Hepatocyte (in vitro differentiated cells): Measurements from ENCODE around the gene FAM174C. TPM values are rescaled to one million over a fixed set of nuclear protein-coding genes. Genes with fewer than 3 reads are reported as not detected.
"Not testable (repeated sequence)": the region's sequence is repeated elsewhere in the genome, so short reads cannot be mapped to it uniquely, and the experiment has no call there.

ENCODE experiments used
- DNase-seq: peaks from one replicate; pipeline ENCODE4 v3.0.0-alpha.2; 2016; ENCODE audit warnings: low spot score
- H2AFZ ChIP-seq: fragments of 200-600 bp; sonication (generic); 2 replicates; pipeline ENCODE4 v1.6.0; 2016; ENCODE audit warnings: antibody characterized with exemption, mild to moderate bottlenecking
- H3K27ac ChIP-seq: fragments of 200-600 bp; sonication (generic); 2 replicates; pipeline ENCODE4 v1.5.1; 2016; ENCODE audit warnings: mild to moderate bottlenecking
- H3K27me3 ChIP-seq: fragments of 200-600 bp; sonication (generic); 2 replicates; pipeline ENCODE4 v1.6.1; 2016
- H3K36me3 ChIP-seq: fragments of 200-600 bp; sonication (generic); replicated peaks from 2 replicates; pipeline ENCODE4 v1.5.1; 2016; ENCODE audit warnings: low read depth; ENCODE audit not compliant: insufficient read depth
- H3K4me1 ChIP-seq: fragments of 200-600 bp; sonication (generic); 2 replicates; pipeline ENCODE4 v1.5.1; 2016; ENCODE audit warnings: mild to moderate bottlenecking, moderate library complexity; ENCODE audit not compliant: insufficient read depth
- H3K4me2 ChIP-seq: fragments of 200-600 bp; sonication (generic); 2 replicates; pipeline ENCODE4 v1.6.0; 2016
- H3K4me3 ChIP-seq: fragments of 200-600 bp; sonication (generic); 2 replicates; pipeline ENCODE4 v1.5.1; 2016; ENCODE audit warnings: mild to moderate bottlenecking
- H3K79me2 ChIP-seq: fragments of 200-600 bp; sonication (generic); 2 replicates; pipeline ENCODE4 v1.6.0; 2017; ENCODE audit warnings: mild to moderate bottlenecking
- H3K9me2 ChIP-seq: fragments of 200-600 bp; sonication (generic); replicated peaks from 2 replicates; pipeline ENCODE4 v1.6.0; 2017; ENCODE audit warnings: mild to moderate bottlenecking; ENCODE audit not compliant: insufficient read depth
- H3K9me3 ChIP-seq: fragments of 200-600 bp; sonication (generic); 2 replicates; pipeline ENCODE4 v1.5.1; 2016; ENCODE audit warnings: low read depth, mild to moderate bottlenecking
- H4K20me1 ChIP-seq: fragments of 200-600 bp; sonication (generic); 2 replicates; pipeline ENCODE4 v1.6.0; 2016; ENCODE audit warnings: mild to moderate bottlenecking; ENCODE audit not compliant: insufficient read depth, poor library complexity, severe bottlenecking
- EZH2 ChIP-seq: fragments of 200-600 bp; sonication (generic); IDR thresholded peaks from 2 replicates; pipeline ENCODE4 v1.6.1; 2016; ENCODE audit warnings: antibody characterized with exemption, mild to moderate bottlenecking, borderline replicate concordance
- EZH2phosphoT487 ChIP-seq: fragments of 200-600 bp; sonication (generic); IDR thresholded peaks from one replicate; pipeline ENCODE4 v1.6.1; 2018; ENCODE audit warnings: antibody characterized with exemption, mild to moderate bottlenecking, low read depth, moderate library complexity; ENCODE audit not compliant: unreplicated experiment, severe bottlenecking
- WGBS: methylation state at CpG from one replicate; pipeline ENCODE4 v1.1.6; 2016; ENCODE audit warnings: low lambda C conversion rate; ENCODE audit errors: missing lambda C conversion rate; 5-methylcytosine and 5-hydroxymethylcytosine counted together
- polyA plus RNA-seq: library from polyadenylated mRNA; unstranded; fragments of >200 nt; fragmentation: Nextera tagmentation; extraction: Ambion mirVana; gene quantifications from 2 replicates; pipeline ENCODE4 v1.2.1, GENCODE V29; 2016
- total RNA-seq: library from RNA; depleted of rRNA; stranded (reverse); fragments of >200 nt; gene quantifications from 2 replicates; pipeline ENCODE4 v1.2.3, GENCODE V29; 2014
- TF ChIP-seq, protein P1 (sequence below): fragments of 200-600 bp; sonication (generic); IDR thresholded peaks from 2 replicates; pipeline ENCODE4 v1.5.1; 2016; ENCODE audit warnings: antibody characterized with exemption, mild to moderate bottlenecking; ENCODE audit not compliant: poor library complexity

FAM174C gene
- total and polyA plus RNA-seq, 2 experiments from 2014 or later: 25.5 to 79.9 TPM

DNA sequence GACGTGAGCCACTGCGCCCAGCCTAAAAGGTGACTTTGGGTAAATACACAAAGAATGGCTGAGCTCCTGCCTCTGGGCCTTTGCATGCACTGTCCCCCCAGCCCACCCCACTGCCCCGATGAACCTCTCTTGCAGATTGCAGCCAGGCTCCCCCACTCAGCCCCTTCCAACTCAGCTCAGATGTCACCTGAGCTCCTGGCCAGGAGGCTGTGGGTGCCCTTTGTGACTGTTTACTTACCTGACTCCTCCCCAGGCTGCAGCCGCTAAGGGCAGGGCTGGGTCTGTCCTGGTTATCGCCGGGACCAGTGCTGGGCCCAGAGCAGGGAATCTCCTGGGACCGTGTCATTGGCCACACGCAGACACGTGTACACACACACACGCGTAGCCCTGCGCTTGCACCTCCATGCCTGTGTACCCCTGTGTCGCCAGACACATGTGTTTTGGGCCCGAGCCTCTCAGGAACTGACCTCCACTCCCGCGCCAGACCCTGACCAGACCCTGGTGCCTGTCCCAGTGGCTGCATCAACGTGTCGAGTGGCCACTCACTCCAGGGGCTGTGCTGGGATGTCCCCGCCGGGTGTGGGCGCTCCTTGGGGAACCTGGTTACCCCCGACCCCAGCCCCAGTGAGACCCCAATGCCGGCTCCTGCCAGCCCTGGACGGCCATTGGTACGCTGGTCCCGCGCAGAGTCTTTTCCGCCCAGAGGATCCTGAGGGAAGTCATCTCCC lies 29.0 kb downstream of the FAM174C start:
- Histone ChIP-seq H4K20me1 (no peaks in the 10 kb centered on the region), H3K9me3 (no peaks in the 10 kb centered on the region), H3K27ac (peak overlapping the region; percentile 88), H3K4me2 (peak overlapping the region; percentile 44), H3K4me1 (peaks cover 5% of the 10 kb centered on the region), H3K79me2 (no peaks in the 10 kb centered on the region), H3K9me2 (no peaks in the 10 kb centered on the region), H3K27me3 (no peaks in the 10 kb centered on the region), H3K4me3 (no peak overlapping the region), H3K36me3 (no peaks in the 10 kb centered on the region), H2AFZ (no peak overlapping the region)
- WGBS: 79% methylated on average over 27 of the region's 28 CpGs
- TF ChIP-seq, protein P1, sequence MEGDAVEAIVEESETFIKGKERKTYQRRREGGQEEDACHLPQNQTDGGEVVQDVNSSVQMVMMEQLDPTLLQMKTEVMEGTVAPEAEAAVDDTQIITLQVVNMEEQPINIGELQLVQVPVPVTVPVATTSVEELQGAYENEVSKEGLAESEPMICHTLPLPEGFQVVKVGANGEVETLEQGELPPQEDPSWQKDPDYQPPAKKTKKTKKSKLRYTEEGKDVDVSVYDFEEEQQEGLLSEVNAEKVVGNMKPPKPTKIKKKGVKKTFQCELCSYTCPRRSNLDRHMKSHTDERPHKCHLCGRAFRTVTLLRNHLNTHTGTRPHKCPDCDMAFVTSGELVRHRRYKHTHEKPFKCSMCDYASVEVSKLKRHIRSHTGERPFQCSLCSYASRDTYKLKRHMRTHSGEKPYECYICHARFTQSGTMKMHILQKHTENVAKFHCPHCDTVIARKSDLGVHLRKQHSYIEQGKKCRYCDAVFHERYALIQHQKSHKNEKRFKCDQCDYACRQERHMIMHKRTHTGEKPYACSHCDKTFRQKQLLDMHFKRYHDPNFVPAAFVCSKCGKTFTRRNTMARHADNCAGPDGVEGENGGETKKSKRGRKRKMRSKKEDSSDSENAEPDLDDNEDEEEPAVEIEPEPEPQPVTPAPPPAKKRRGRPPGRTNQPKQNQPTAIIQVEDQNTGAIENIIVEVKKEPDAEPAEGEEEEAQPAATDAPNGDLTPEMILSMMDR: no peak
- TF ChIP-seq EZH2: no peak
- no peak for TF ChIP-seq EZH2phosphoT487
- DNase-seq: peak; percentile 83

DNA sequence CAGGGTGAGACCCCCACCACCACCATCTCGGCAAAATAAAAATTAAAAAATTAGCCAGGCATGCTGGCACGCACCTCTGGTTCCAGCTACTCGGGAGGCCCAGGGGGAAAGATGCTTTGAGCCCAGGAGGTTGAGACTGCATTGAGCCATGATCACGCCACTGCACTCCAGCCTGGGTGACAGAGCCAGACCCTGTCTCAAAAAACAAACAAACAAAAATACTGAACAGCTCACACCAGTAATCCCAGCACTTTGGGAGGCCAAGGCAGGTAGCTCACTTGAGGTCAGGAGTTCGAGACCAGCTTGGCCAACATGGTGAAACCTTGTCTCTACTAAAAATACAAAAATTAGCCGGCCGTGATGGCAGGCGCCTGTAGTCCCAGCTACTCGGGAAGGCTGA lies 30.0 kb downstream of the FAM174C start:
- H3K79me2 ChIP-seq, H3K36me3 ChIP-seq, H3K27ac ChIP-seq, H3K4me3 ChIP-seq, H3K4me1 ChIP-seq, H3K9me3 ChIP-seq, DNase-seq, H4K20me1 ChIP-seq, H2AFZ ChIP-seq, H3K9me2 ChIP-seq, H3K27me3 ChIP-seq, H3K4me2 ChIP-seq: not testable (repeated sequence)
- 95% methylated on average over 9 of the region's 9 CpGs for WGBS

DNA sequence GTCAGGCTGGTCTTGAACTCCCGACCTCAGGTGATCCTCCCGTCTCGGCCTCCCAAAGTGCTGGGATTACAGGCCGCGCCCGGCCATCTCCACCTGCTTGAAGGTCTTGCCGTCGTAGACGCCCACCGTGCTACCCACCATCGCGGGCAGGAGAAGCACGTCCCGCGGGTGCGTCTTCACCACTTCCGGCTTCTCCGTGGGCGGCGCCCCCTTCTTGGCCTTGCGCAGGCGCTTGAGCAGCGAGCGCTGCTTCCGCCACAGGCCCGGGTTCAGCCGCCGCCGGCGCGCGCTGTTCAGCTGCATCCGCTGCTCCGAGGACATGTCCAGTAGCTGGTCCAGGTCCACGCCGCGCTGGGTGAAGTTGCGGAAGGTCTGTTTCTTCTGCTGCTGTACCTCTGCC lies 32.0 kb downstream of the FAM174C start:
- H3K36me3 ChIP-seq: no peaks in the 10 kb centered on the region
- H3K79me2 ChIP-seq: no peaks in the 10 kb centered on the region
- no peaks in the 10 kb centered on the region for H3K9me2 ChIP-seq
- no peak overlapping the region for H3K4me3 ChIP-seq
- H3K4me2 ChIP-seq: no peak overlapping the region
- no peaks in the 10 kb centered on the region for H3K27me3 ChIP-seq
- no peaks in the 10 kb centered on the region for H3K9me3 ChIP-seq
- no peak overlapping the region for H3K27ac ChIP-seq
- WGBS: 96% methylated on average over 38 of the region's 38 CpGs
- TF ChIP-seq, protein P1: no peak
- TF ChIP-seq EZH2phosphoT487 (no peak), EZH2 (no peak)
- H2AFZ ChIP-seq: no peak overlapping the region
- H4K20me1 ChIP-seq: no peaks in the 10 kb centered on the region
- DNase-seq: no peak
- H3K4me1 ChIP-seq: peaks cover 5% of the 10 kb centered on the region

DNA sequence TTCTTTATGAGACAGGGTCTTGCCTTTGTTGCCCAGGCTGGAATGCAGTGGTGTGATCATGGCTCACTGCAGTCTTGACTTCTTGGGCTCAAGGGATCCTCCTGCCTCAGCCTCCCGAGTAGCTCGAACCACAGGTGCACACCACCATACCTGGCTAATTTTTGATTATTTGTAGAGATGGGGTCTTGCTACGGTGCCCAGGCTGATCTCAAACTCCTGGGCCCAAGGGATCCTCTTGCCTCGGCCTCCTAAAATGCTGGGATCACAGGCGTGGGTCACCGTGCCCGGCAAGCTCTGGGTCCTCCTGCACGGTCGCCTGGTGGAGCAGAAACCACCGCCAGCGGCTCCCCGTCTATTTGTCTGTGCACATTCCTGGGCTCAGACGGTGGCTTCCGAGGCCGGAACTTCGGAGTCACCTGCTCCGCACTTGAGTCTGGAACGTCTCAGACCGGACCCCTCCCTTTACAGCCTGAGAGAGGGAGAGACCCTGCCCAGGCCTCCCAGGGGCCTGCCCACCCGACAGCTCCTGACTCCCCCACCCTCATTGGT lies 32.5 kb downstream of the FAM174C start:
- DNase-seq: no peak
- Histone ChIP-seq H3K4me3 (no peak overlapping the region), H3K79me2 (no peaks in the 10 kb centered on the region), H3K4me1 (peaks cover 5% of the 10 kb centered on the region), H3K4me2 (no peak overlapping the region), H2AFZ (no peak overlapping the region), H3K27ac (no peak overlapping the region), H3K9me2 (no peaks in the 10 kb centered on the region), H4K20me1 (no peaks in the 10 kb centered on the region), H3K9me3 (no peaks in the 10 kb centered on the region), H3K27me3 (no peaks in the 10 kb centered on the region), H3K36me3 (no peaks in the 10 kb centered on the region)
- TF ChIP-seq EZH2phosphoT487 (no peak), EZH2 (no peak)
- TF ChIP-seq, protein P1: no peak
- WGBS: 96% methylated on average over 13 of the region's 20 CpGs
